Measurements from ENCODE around the gene STX18.

DNA sequence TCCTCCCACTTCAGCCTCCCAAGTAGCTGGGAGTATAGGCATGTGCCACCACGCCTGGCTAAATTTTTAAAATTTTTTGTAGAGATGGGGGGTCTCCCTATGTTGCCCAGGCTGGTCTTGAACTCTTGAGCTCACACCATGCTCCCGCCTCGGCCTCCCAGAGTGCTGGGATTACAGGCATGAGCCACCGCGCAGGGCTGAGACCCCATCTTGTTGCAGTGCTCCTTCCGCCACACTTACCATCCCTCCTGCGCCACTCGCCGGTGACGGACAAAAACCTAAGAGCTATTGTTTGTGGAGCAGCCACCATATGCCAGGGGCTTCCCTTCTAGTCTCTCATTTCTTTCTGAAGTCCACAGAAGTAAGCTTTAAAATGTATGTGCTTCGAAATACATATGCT lies 120.5 kb downstream of the STX18 start:
- no peak for TF ChIP-seq TAF1 (IDR thresholded peaks at IDR 0.05; ENCODE audit: low read depth, low read length)
- no peak for TF ChIP-seq POLR2AphosphoS5 (IDR thresholded peaks at IDR 0.05; ENCODE audit: low read depth, low read length)
- TF ChIP-seq POLR2A (IDR thresholded peaks at IDR 0.05; ENCODE audit: low read depth, low read length): no peak
- TF ChIP-seq POU2F2 (IDR thresholded peaks at IDR 0.05; ENCODE audit: low read depth, low read length): no peak
- no peak for TF ChIP-seq PAX5 (IDR thresholded peaks at IDR 0.05; ENCODE audit: insufficient read depth, low read length, severe bottlenecking)
- no peak for TF ChIP-seq SPI1 (IDR thresholded peaks at IDR 0.05; ENCODE audit: low read depth, low read length)
